HG02571 (cell line): ENCODE results near the gene TAPT1.
"Not testable (repeated sequence)": the region's sequence is repeated elsewhere in the genome, so short reads cannot be mapped to it uniquely, and the experiment has no call there.

Experiments used
- ATAC-seq: cut with Tn5 transposase; IDR thresholded peaks from one replicate; pipeline ENCODE4 v1.9.1; 2021; ENCODE audit warnings: mild to moderate bottlenecking, moderate library complexity; ENCODE audit not compliant: unreplicated experiment

TAPT1 gene

GRCh38 chr4:16225863-16226815, at the start of gene TAPT1:
Gene TAPT1, minus strand, starts transcription at chr4:16226471. Its CDS starts 14 bp downstream, at chr4:16226457.
- ATAC-seq: peak; percentile 74

- ATAC-seq: no peak
Observed at GRCh38 chr4:16271411-16271810, 45.1 kb upstream of the TAPT1 start.

- ATAC-seq: no peak
Observed at GRCh38 chr4:16270454-16271328, 44.4 kb upstream of the TAPT1 start.

GRCh38 chr4:16269742-16270453, 43.6 kb upstream of the TAPT1 start:
- not testable (repeated sequence) for ATAC-seq

GRCh38 chr4:16269240-16269639, 43.0 kb upstream of the TAPT1 start:
- no peak for ATAC-seq

- no peak for ATAC-seq
Observed at GRCh38 chr4:16268290-16268689, 42.0 kb upstream of the TAPT1 start.

- no peak for ATAC-seq
Observed at GRCh38 chr4:16267639-16268038, 41.4 kb upstream of the TAPT1 start.

- no peak for ATAC-seq
Observed at GRCh38 chr4:16265820-16266219, 39.5 kb upstream of the TAPT1 start.

GRCh38 chr4:16264798-16265197, 38.5 kb upstream of the TAPT1 start:
- no peak for ATAC-seq

GRCh38 chr4:16263056-16263455, 36.8 kb upstream of the TAPT1 start:
- ATAC-seq: no peak

GRCh38 chr4:16262188-16262587, 35.9 kb upstream of the TAPT1 start:
- ATAC-seq: no peak

GRCh38 chr4:16261313-16261878, 35.1 kb upstream of the TAPT1 start:
- ATAC-seq: no peak

GRCh38 chr4:16259889-16260246, 33.6 kb upstream of the TAPT1 start:
- ATAC-seq: no peak

GRCh38 chr4:16259241-16259888, 33.1 kb upstream of the TAPT1 start:
- no peak for ATAC-seq

GRCh38 chr4:16257611-16258010, 31.3 kb upstream of the TAPT1 start:
- no peak for ATAC-seq

- no peak for ATAC-seq
Observed at GRCh38 chr4:16256343-16256742, 30.1 kb upstream of the TAPT1 start.

GRCh38 chr4:16255730-16256129, 29.5 kb upstream of the TAPT1 start:
- ATAC-seq: no peak

- no peak for ATAC-seq
Observed at GRCh38 chr4:16253127-16253960, 27.1 kb upstream of the TAPT1 start.

GRCh38 chr4:16250661-16251365, 24.5 kb upstream of the TAPT1 start:
- no peak for ATAC-seq
